Iris pigment epithelial cell (primary cell): Measurements from ENCODE around the gene ESPNL.
"Not testable (repeated sequence)": the region's sequence is repeated elsewhere in the genome, so short reads cannot be mapped to it uniquely, and the experiment has no call there.

ENCODE experiments used
- DNase-seq: peaks from one replicate; pipeline ENCODE4 v3.0.0-alpha.2; 2011; ENCODE audit warnings: low read depth

Gene ESPNL

GRCh38 chr2:238159071-238159539, 59.0 kb downstream of the ESPNL start:
- no peak for DNase-seq

- DNase-seq: no peak
These were observed 59.6 kb downstream of the ESPNL start for GRCh38 chr2:238159661-238160205.

GRCh38 chr2:238160206-238161129, 60.3 kb downstream of the ESPNL start:
- DNase-seq: no peak

- DNase-seq: no peak
These were observed 61.3 kb downstream of the ESPNL start for GRCh38 chr2:238161291-238162051.

GRCh38 chr2:238162251-238162845, 62.2 kb downstream of the ESPNL start:
- DNase-seq: no peak

GRCh38 chr2:238162846-238163441, 62.8 kb downstream of the ESPNL start:
- peak; percentile 44 for DNase-seq

- peak; percentile 20 for DNase-seq
These were observed 63.5 kb downstream of the ESPNL start for GRCh38 chr2:238163481-238164198.

- DNase-seq: no peak
These were observed 64.8 kb downstream of the ESPNL start for GRCh38 chr2:238164906-238165287.

- no peak for DNase-seq
These were observed 65.3 kb downstream of the ESPNL start for GRCh38 chr2:238165288-238165921.

- no peak for DNase-seq
These were observed 66.5 kb downstream of the ESPNL start for GRCh38 chr2:238166391-238167343.

- DNase-seq: no peak
These were observed 67.2 kb downstream of the ESPNL start for GRCh38 chr2:238167344-238167715.

- peak; percentile 45 for DNase-seq
These were observed 67.6 kb downstream of the ESPNL start for GRCh38 chr2:238167761-238168160.

GRCh38 chr2:238168196-238169047, 68.3 kb downstream of the ESPNL start:
- DNase-seq: no peak

GRCh38 chr2:238169048-238169707, 69.0 kb downstream of the ESPNL start:
- peak; percentile 96 for DNase-seq

- peak; percentile 96 for DNase-seq
These were observed 69.6 kb downstream of the ESPNL start for GRCh38 chr2:238169708-238170251.

- DNase-seq: no peak
These were observed 70.4 kb downstream of the ESPNL start for GRCh38 chr2:238170386-238171071.

- not testable (repeated sequence) for DNase-seq
These were observed 70.9 kb downstream of the ESPNL start for GRCh38 chr2:238171072-238171431.
